Measurements from ENCODE around the gene METTL26. TPM values are rescaled to one million over a fixed set of nuclear protein-coding genes. Genes with fewer than 3 reads are reported as not detected.

Gene METTL26
- total and polyA plus RNA-seq, 9 of the 15 experiments (the other 6 are each of a cell fraction or from before 2014, with no cell fraction given), result 7.3 to 262 (median 80.9) TPM

DNA sequence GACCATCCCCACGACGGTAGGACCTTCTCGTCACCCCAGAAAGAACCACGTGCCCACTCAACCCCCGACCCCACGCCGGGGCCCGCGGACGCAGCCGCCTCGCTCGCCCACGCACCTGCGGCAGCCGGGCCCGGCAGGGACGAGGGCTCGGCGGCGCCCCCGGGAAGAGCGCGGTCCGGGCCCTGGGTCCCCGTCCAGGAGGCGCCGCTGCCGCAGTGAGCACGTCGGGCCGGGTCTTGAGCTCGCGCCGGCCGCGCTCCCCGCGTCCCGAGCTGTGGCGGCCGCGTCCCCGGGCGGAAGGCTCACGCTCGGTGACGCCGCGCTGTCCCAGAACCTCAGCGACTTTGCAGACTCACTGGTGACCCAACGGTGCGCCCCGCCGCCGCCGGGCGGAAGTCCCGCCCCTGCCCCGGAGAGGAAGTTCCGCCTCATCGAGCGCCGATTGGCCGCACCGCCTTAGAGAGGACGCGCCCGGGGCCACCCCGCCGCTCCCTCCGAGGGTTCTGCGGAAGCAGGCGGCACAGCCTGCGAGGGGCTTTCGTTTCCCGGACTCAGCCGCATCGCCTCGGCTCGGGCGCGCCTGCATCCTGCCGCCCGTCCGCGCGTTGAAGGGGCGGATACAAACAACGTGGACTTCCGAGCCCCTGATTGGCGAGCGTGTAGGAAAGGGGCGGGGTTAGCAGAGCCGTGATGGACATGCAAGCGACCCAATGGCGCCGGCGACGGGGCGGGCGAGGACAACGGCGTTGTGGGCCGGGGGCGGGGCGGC is 47.0 kb downstream of the METTL26 start (continued):
- TF ChIP-seq, protein P1, sequence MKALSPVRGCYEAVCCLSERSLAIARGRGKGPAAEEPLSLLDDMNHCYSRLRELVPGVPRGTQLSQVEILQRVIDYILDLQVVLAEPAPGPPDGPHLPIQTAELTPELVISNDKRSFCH (CRISPR knock-in tag; IDR thresholded peaks at IDR 0.05), result no peak
- TF ChIP-seq, protein P1 (tag; IDR thresholded peaks at IDR 0.05), result no peak
- TF ChIP-seq, protein P2, sequence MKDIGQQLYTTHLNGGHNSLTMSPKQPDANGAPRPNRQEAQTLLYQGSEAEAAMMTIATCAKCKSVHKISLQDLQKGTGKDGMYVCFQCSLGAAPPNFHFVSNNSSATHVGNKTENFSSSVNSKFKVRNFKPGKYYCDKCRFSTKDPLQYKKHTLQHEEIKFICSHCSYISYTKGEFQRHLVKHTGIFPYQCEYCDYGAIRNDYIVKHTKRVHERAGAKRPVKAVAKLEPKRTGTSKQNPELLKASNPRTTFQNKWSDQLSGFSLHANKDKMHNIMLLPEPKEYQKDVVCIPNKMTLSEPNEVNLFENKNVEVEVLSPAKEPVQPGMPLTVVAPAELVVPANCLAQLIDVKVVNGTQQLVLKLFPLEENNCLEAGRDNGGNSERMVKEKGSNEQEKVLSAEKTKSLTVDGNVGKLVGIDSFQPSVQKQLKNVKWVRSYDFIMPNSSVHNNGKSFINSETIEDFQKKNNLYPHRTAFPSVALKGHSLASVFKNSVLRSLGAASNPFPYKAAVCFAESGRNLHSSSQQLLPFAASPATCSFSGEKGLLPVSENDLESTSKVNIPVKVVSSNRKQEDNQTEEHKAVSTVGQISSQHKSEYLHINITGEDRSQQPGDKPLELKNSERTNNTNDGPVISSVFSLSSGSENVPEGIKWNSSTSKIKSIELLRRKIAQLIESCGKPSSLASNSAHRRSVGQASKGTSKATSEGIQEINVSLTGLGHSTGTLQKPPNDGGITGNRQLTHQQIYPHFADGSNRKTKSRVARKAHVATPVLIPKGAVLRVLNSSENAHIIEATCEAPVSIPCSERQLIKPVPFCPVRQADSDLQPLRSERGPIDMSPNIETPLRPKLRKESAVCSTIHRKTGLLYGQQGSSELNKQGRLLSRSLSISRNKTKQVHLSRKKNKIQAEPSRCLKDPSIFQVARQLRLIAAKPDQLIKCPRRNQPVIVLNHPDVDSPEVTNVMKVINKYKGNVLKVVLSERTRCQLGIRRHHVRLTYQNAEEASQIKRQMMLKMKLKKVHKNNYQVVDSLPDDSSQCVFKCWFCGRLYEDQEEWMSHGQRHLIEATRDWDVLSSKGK (CRISPR knock-in tag; IDR thresholded peaks at IDR 0.05), result no peak
- TF ChIP-seq HNRNPLL (IDR thresholded peaks at IDR 0.05; ENCODE audit: low read depth, low read length, poor library complexity, severe bottlenecking) (peak; percentile 31), COPS2 (conservative IDR thresholded peaks at IDR 0.05) (no peak), E2F5 (CRISPR knock-in tag; IDR thresholded peaks at IDR 0.05) (no peak), MAFF (IDR thresholded peaks at IDR 0.05; ENCODE audit: low read length) (no peak; the same call in 1 of the 2 replicates), KAT2B (IDR thresholded peaks at IDR 0.05; ENCODE audit: low read depth, low read length) (no peak), MLX (CRISPR knock-in tag; conservative IDR thresholded peaks at IDR 0.05) (no peak), SP1 (CRISPR knock-in tag; IDR thresholded peaks at IDR 0.05) (peak; percentile 95), TBP (optimal IDR thresholded peaks at IDR 0.05; ENCODE audit: low read depth, low read length) (peak; percentile 88), ZBTB7A (IDR thresholded peaks at IDR 0.05; ENCODE audit: borderline replicate concordance, control insufficient read depth, low read depth, low read length) (peak; percentile 18; the same call in 1 of the 2 replicates), ZBTB9 (CRISPR knock-in tag; IDR thresholded peaks at IDR 0.05) (peak; percentile 10; the same call in 1 of the 2 replicates), MITF (IDR thresholded peaks at IDR 0.05) (no peak), JUNB (CRISPR knock-in tag; conservative IDR thresholded peaks at IDR 0.05) (no peak)
- TF ChIP-seq, protein P3, sequence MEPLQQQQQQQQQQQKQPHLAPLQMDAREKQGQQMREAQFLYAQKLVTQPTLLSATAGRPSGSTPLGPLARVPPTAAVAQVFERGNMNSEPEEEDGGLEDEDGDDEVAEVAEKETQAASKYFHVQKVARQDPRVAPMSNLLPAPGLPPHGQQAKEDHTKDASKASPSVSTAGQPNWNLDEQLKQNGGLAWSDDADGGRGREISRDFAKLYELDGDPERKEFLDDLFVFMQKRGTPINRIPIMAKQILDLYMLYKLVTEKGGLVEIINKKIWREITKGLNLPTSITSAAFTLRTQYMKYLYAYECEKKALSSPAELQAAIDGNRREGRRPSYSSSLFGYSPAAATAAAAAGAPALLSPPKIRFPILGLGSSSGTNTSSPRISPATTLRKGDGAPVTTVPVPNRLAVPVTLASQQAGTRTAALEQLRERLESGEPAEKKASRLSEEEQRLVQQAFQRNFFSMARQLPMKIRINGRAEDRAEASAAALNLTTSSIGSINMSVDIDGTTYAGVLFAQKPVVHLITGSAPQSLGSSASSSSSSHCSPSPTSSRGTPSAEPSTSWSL (CRISPR knock-in tag; IDR thresholded peaks at IDR 0.05; ENCODE audit: borderline replicate concordance), result no peak
